ENCODE measurements around the gene ECT2. TPM values are rescaled to one million over a fixed set of nuclear protein-coding genes. Genes with fewer than 3 reads are reported as not detected.
"Not testable (repeated sequence)": the region's sequence is repeated elsewhere in the genome, so short reads cannot be mapped to it uniquely, and the experiment has no call there.

Gene ECT2
- total RNA-seq, 1 donor from 2014 or later: 11.5 TPM

GRCh38 chr3:172824229-172824628 lies 73.7 kb downstream of the ECT2 start:
- Mint-ChIP-seq H3K27ac (ENCODE audit: unreplicated experiment) (no peak overlapping the region), H3K4me1 (ENCODE audit: low read depth, unreplicated experiment) (no peaks in the 10 kb centered on the region), H3K36me3 (ENCODE audit: unreplicated experiment) (no peaks in the 10 kb centered on the region), H3K4me3 (ENCODE audit: unreplicated experiment) (no peak overlapping the region), H3K9me3 (ENCODE audit: unreplicated experiment) (no peaks in the 10 kb centered on the region), H3K27me3 (ENCODE audit: unreplicated experiment) (peaks cover 1% of the 10 kb centered on the region)
- TF ChIP-seq CTCF (IDR thresholded peaks at IDR 0.05; ENCODE audit: partially characterized antibody, unreplicated experiment): no peak
- DNase-seq: no peak

- DNase-seq; H3K4me1 Mint-ChIP-seq (ENCODE audit: low read depth, unreplicated experiment); H3K4me3 Mint-ChIP-seq (ENCODE audit: unreplicated experiment); H3K9me3 Mint-ChIP-seq (ENCODE audit: unreplicated experiment); H3K36me3 Mint-ChIP-seq (ENCODE audit: unreplicated experiment); H3K27me3 Mint-ChIP-seq (ENCODE audit: unreplicated experiment); H3K27ac Mint-ChIP-seq (ENCODE audit: unreplicated experiment): not testable (repeated sequence)
These were observed 76.7 kb downstream of the ECT2 start for GRCh38 chr3:172827231-172827630.

- no peak for TF ChIP-seq CTCF (IDR thresholded peaks at IDR 0.05; ENCODE audit: partially characterized antibody, unreplicated experiment)
- no peaks in the 10 kb centered on the region for H3K36me3 Mint-ChIP-seq (ENCODE audit: unreplicated experiment)
- no peak overlapping the region for H3K27ac Mint-ChIP-seq (ENCODE audit: unreplicated experiment)
- no peaks in the 10 kb centered on the region for H3K9me3 Mint-ChIP-seq (ENCODE audit: unreplicated experiment)
- peaks cover 1% of the 10 kb centered on the region for H3K27me3 Mint-ChIP-seq (ENCODE audit: unreplicated experiment)
- no peaks in the 10 kb centered on the region for H3K4me1 Mint-ChIP-seq (ENCODE audit: low read depth, unreplicated experiment)
- no peak overlapping the region for H3K4me3 Mint-ChIP-seq (ENCODE audit: unreplicated experiment)
- DNase-seq: no peak
These were observed 82.5 kb downstream of the ECT2 start for GRCh38 chr3:172832983-172833382.

- no peak overlapping the region for H3K4me3 Mint-ChIP-seq (ENCODE audit: unreplicated experiment)
- TF ChIP-seq CTCF (IDR thresholded peaks at IDR 0.05; ENCODE audit: partially characterized antibody, unreplicated experiment): peak; percentile 72
- H3K27me3 Mint-ChIP-seq (ENCODE audit: unreplicated experiment): no peaks in the 10 kb centered on the region
- H3K27ac Mint-ChIP-seq (ENCODE audit: unreplicated experiment): no peak overlapping the region
- peak; percentile 28 for DNase-seq
- no peaks in the 10 kb centered on the region for H3K36me3 Mint-ChIP-seq (ENCODE audit: unreplicated experiment)
- H3K9me3 Mint-ChIP-seq (ENCODE audit: unreplicated experiment): no peaks in the 10 kb centered on the region
- no peaks in the 10 kb centered on the region for H3K4me1 Mint-ChIP-seq (ENCODE audit: low read depth, unreplicated experiment)
These were observed 86.0 kb downstream of the ECT2 start for GRCh38 chr3:172836390-172836997.

- no peaks in the 10 kb centered on the region for H3K36me3 Mint-ChIP-seq (ENCODE audit: unreplicated experiment)
- no peak overlapping the region for H3K27ac Mint-ChIP-seq (ENCODE audit: unreplicated experiment)
- no peaks in the 10 kb centered on the region for H3K9me3 Mint-ChIP-seq (ENCODE audit: unreplicated experiment)
- DNase-seq: no peak
- H3K27me3 Mint-ChIP-seq (ENCODE audit: unreplicated experiment): no peaks in the 10 kb centered on the region
- TF ChIP-seq CTCF (IDR thresholded peaks at IDR 0.05; ENCODE audit: partially characterized antibody, unreplicated experiment): no peak
- H3K4me1 Mint-ChIP-seq (ENCODE audit: low read depth, unreplicated experiment): no peaks in the 10 kb centered on the region
- no peak overlapping the region for H3K4me3 Mint-ChIP-seq (ENCODE audit: unreplicated experiment)
These were observed 89.2 kb downstream of the ECT2 start for GRCh38 chr3:172839679-172840078.

Data from glutamatergic neuron (in vitro differentiated cells).